Measurements from ENCODE around the gene NGLY1. TPM values are rescaled to one million over a fixed set of nuclear protein-coding genes. Genes with fewer than 3 reads are reported as not detected.

Gene NGLY1
- total RNA-seq, 1 experiment from 2014 or later: 14.6 TPM

- no peak for ATAC-seq
- CTCF ChIA-PET: no interaction called here
Measured at GRCh38 chr3:25785826-25786225, 2.6 kb upstream of the NGLY1 start.

GRCh38 chr3:25784971-25785370, 1.7 kb upstream of the NGLY1 start:
- no peak for ATAC-seq
- H3K36me3 ChIP-seq (ENCODE audit: control insufficient read depth, insufficient read depth, low read length): no peaks in the 10 kb centered on the region; the same call in 1 of the 2 replicates
- peaks cover 4% of the 10 kb centered on the region for H3K4me1 ChIP-seq (ENCODE audit: control insufficient read depth, insufficient read depth, low read length)
- DNase-seq (ENCODE audit: low read depth, low spot score): no peak
- intact Hi-C loops (cut with micrococcal nuclease; ENCODE audit: unreplicated experiment) (no loop called here), in situ Hi-C loops (cut with HindIII; ENCODE audit: low pct_unique_long_range_greater_than_20kb, low sequenced_read_pairs) (no loop called here)
- H3K9me3 ChIP-seq (ENCODE audit: control insufficient read depth, insufficient read depth, low read depth, low read length): no peaks in the 10 kb centered on the region
- no peak overlapping the region for H3K4me3 ChIP-seq (ENCODE audit: low read depth in 2 of 2, low read length in 2 of 2)
- no peak for TF ChIP-seq TCF7L2 (IDR thresholded peaks at IDR 0.05; ENCODE audit: low read depth, low read length)
- no TSS peak for BruUV-seq (replicated peaks)
- CTCF ChIA-PET: no interaction called here
- H3K27ac ChIP-seq (ENCODE audit: low read length): no peak overlapping the region
- H3K27me3 ChIP-seq (ENCODE audit: control insufficient read depth, insufficient read depth, low read length): no peaks in the 10 kb centered on the region
- POLR2A ChIA-PET: no interaction called here

More at GRCh38 chr3:25785826-25786225, 2.6 kb upstream of the NGLY1 start:
- Histone ChIP-seq H3K4me1 (ENCODE audit: control insufficient read depth, insufficient read depth, low read length) (peaks cover 4% of the 10 kb centered on the region), H3K9me3 (ENCODE audit: control insufficient read depth, insufficient read depth, low read depth, low read length) (no peaks in the 10 kb centered on the region), H3K36me3 (ENCODE audit: control insufficient read depth, insufficient read depth, low read length) (no peaks in the 10 kb centered on the region; the same call in 1 of the 2 replicates), H3K27me3 (ENCODE audit: control insufficient read depth, insufficient read depth, low read length) (no peaks in the 10 kb centered on the region), H3K27ac (ENCODE audit: low read length) (no peak overlapping the region), H3K4me3 (ENCODE audit: low read depth in 2 of 2, low read length in 2 of 2) (no peak overlapping the region)
- intact Hi-C loops (cut with micrococcal nuclease; ENCODE audit: unreplicated experiment) (no loop called here), in situ Hi-C loops (cut with HindIII; ENCODE audit: low pct_unique_long_range_greater_than_20kb, low sequenced_read_pairs) (no loop called here)
- TF ChIP-seq POLR2AphosphoS5 (IDR thresholded peaks at IDR 0.05; ENCODE audit: low read depth, low read length) (no peak), TCF7L2 (IDR thresholded peaks at IDR 0.05; ENCODE audit: low read depth, low read length) (no peak), CTCF (IDR thresholded peaks at IDR 0.05) (no peak), SIN3A (IDR thresholded peaks at IDR 0.05; ENCODE audit: borderline replicate concordance, insufficient read depth, low read depth, low read length) (no peak), REST (IDR thresholded peaks at IDR 0.05; ENCODE audit: insufficient read depth in 1 of 2, low read depth in 2 of 2, low read length in 1 of 2) (no peak)
- no peak for DNase-seq (ENCODE audit: low read depth, low spot score)
- no TSS peak for BruUV-seq (replicated peaks)
- POLR2A ChIA-PET: no interaction called here

GRCh38 chr3:25783661-25784512, 644 bp upstream of the NGLY1 start:
- CTCF ChIA-PET: no interaction called here
- H3K4me1 ChIP-seq (ENCODE audit: control insufficient read depth, insufficient read depth, low read length): peaks cover 4% of the 10 kb centered on the region
- no peaks in the 10 kb centered on the region for H3K9me3 ChIP-seq (ENCODE audit: control insufficient read depth, insufficient read depth, low read depth, low read length)
- BruUV-seq (replicated peaks): no TSS peak
- H3K36me3 ChIP-seq (ENCODE audit: control insufficient read depth, insufficient read depth, low read length): no peaks in the 10 kb centered on the region; the same call in 1 of the 2 replicates
- in situ Hi-C loops (cut with HindIII; ENCODE audit: low pct_unique_long_range_greater_than_20kb, low sequenced_read_pairs) (no loop called here), intact Hi-C loops (cut with micrococcal nuclease; ENCODE audit: unreplicated experiment) (no loop called here)
- POLR2A ChIA-PET: interaction anchor here (0.7 kb wide), 1 partner anchor 67 kb away, joined by 12 read pairs; no protein-coding TSS in a partner anchor
- H3K27me3 ChIP-seq (ENCODE audit: control insufficient read depth, insufficient read depth, low read length): no peaks in the 10 kb centered on the region
- TF ChIP-seq REST (IDR thresholded peaks at IDR 0.05; ENCODE audit: insufficient read depth in 1 of 2, low read depth in 2 of 2, low read length in 1 of 2) (no peak), CTCF (IDR thresholded peaks at IDR 0.05) (no peak), POLR2AphosphoS5 (IDR thresholded peaks at IDR 0.05; ENCODE audit: low read depth, low read length) (no peak), TCF7L2 (IDR thresholded peaks at IDR 0.05; ENCODE audit: low read depth, low read length) (no peak), SIN3A (IDR thresholded peaks at IDR 0.05; ENCODE audit: borderline replicate concordance, insufficient read depth, low read depth, low read length) (no peak)
- no peak for DNase-seq (ENCODE audit: low read depth, low spot score)
- 0 out of 2 replicates have a peak overlapping the region, but pooled peaks have one; percentile 39 for H3K27ac ChIP-seq (ENCODE audit: low read length)
- ATAC-seq: peak; percentile 81
- peak overlapping the region; percentile 52 to 69 for H3K4me3 ChIP-seq (ENCODE audit: low read depth in 2 of 2, low read length in 2 of 2)

Measured in Panc1 (cell line).